HepG2 (cell line): ENCODE measurements around the gene SETD7. TPM values are rescaled to one million over a fixed set of nuclear protein-coding genes. Genes with fewer than 3 reads are reported as not detected.

Source experiments
- ATAC-seq: fragments of 200-7000 bp; cut with Tn5 transposase; 3 replicates; pipeline ENCODE4 v1.9.1; 2020; ENCODE audit warnings: mild to moderate bottlenecking, moderate library complexity
- BruUV-seq: library from RNA; stranded (reverse); fragments of 400-500 nt; replicated peaks from 2 replicates; lab custom pipeline; 2021; lab: Mats Ljungman, UMichigan
- CTCF ChIA-PET: fragments of 300-600 bp; formaldehyde crosslinking; extraction: SDS; loops from one replicate; lab custom pipeline; 2021; ENCODE audit warnings: low total read pairs, inconsistent platforms, low intra/inter-chr PET ratio; lab: Yijun Ruan, JAX
- POLR2A ChIA-PET: fragments of 350-600 bp; sonication (Branson Sonifier 250); formaldehyde crosslinking; loops from one replicate; lab custom pipeline; 2020; ENCODE audit warnings: antibody characterized with exemption, inconsistent platforms; lab: Yijun Ruan, JAX
- DNase-seq: peaks from one replicate; pipeline ENCODE4 v3.0.0-alpha.2; 2015; ENCODE audit warnings: low spot score
- FAIRE-seq: peaks from 3 replicates; lab custom pipeline; 2011; peaks lifted over from hg19 to GRCh38; lab: Jason Lieb, UNC
- H2AFZ ChIP-seq: one replicate; pipeline ENCODE4 v1.6.1; 2011; ENCODE audit warnings: low read length, inconsistent platforms
- H3K27ac ChIP-seq: fragments of 300-600 bp; 3 replicates; pipeline ENCODE4 v1.8.0; 2011; ENCODE audit warnings: mixed run types, mild to moderate bottlenecking, mixed read lengths, low read length, inconsistent platforms; ENCODE audit not compliant: insufficient read depth; ENCODE audit errors: extremely low read length
- H3K27me3 ChIP-seq, 2 experiments: fragments of 200-600 bp in 1 of 2; 2 replicates in 1 of 2; 3 replicates in 1 of 2; pipeline versions ENCODE4 v1.6.0 to v1.8.0; 2011; ENCODE audit warnings: low read length in 2 of 2, mild to moderate bottlenecking in 2 of 2, moderate library complexity in 2 of 2, inconsistent platforms in 1 of 2; ENCODE audit not compliant: insufficient read depth in 2 of 2, control insufficient read depth in 1 of 2
- H3K36me3 ChIP-seq, 2 experiments: fragments of 200-600 bp in 1 of 2; replicated peaks in 1 of 2; 2 replicates in 1 of 2; 3 replicates in 1 of 2; pipeline versions ENCODE4 v1.5.1 to v1.8.0; 2011; ENCODE audit warnings: low read length in 2 of 2, inconsistent platforms in 1 of 2; ENCODE audit not compliant: insufficient read depth in 2 of 2, control insufficient read depth in 1 of 2
- H3K4me1 ChIP-seq: 2 replicates; pipeline ENCODE4 v1.5.1; 2012; ENCODE audit warnings: low read length, inconsistent platforms; ENCODE audit not compliant: insufficient read depth
- H3K4me2 ChIP-seq: 2 replicates; pipeline ENCODE4 v1.6.0; 2011; ENCODE audit warnings: low read depth, low read length, inconsistent platforms
- H3K4me3 ChIP-seq, 3 experiments: fragments of 200-600 bp in 1 of 3; sonication (generic), shearing (Covaris generic) in 1 of 3; replicated peaks in 1 of 3; 2 replicates each; pipeline ENCODE4 v1.5.1; 2011 to 2016; ENCODE audit warnings: low read length in 3 of 3, inconsistent platforms in 2 of 3, low read depth in 2 of 3, mild to moderate bottlenecking in 2 of 3, control low read depth in 1 of 3, mixed read lengths in 1 of 3; ENCODE audit not compliant: insufficient read depth in 1 of 3
- H3K79me2 ChIP-seq: one replicate; pipeline ENCODE4 v1.6.1; 2011; ENCODE audit warnings: low read length, inconsistent platforms; ENCODE audit not compliant: insufficient read depth
- H3K9ac ChIP-seq: 2 replicates; pipeline ENCODE4 v1.6.0; 2011; ENCODE audit warnings: mild to moderate bottlenecking, low read depth, low read length, inconsistent platforms; ENCODE audit not compliant: insufficient read depth
- H3K9me3 ChIP-seq: 2 replicates; pipeline ENCODE4 v1.5.1; 2012; ENCODE audit warnings: mild to moderate bottlenecking, low read length
- H4K20me1 ChIP-seq: 2 replicates; pipeline ENCODE4 v1.6.0; 2011; ENCODE audit warnings: inconsistent platforms, mild to moderate bottlenecking, low read length, moderate library complexity; ENCODE audit not compliant: insufficient read depth
- BRD4 ChIP-seq: sonication (generic); formaldehyde crosslinking; IDR thresholded peaks from 2 replicates; pipeline ENCODE4 v1.4.0; 2020; ENCODE audit warnings: missing genetic modification reagents
- DMAP1 ChIP-seq: IDR thresholded peaks from 2 replicates; pipeline ENCODE4 v1.6.1; 2016
- SIX1 ChIP-seq: sonication (generic); formaldehyde crosslinking; IDR thresholded peaks from 2 replicates; pipeline ENCODE4 v1.4.0; 2020; ENCODE audit warnings: missing genetic modification reagents, borderline replicate concordance
- ZNF547 ChIP-seq: sonication (generic); formaldehyde crosslinking; IDR thresholded peaks from 2 replicates; pipeline ENCODE4 v1.5.1; 2020; ENCODE audit warnings: mild to moderate bottlenecking, missing genetic modification reagents
- WGBS: methylation state at CpG from one replicate; pipeline ENCODE4 v1.1.6; 2017; ENCODE audit warnings: low lambda C conversion rate; 5-methylcytosine and 5-hydroxymethylcytosine counted together
- in situ Hi-C: cut with HindIII; loops from 2 replicates; pipeline ENCODE4 v1.10.0; 2017; ENCODE audit warnings: low pct_unique_long_range_greater_than_20kb; ENCODE audit not compliant: extremely low pct_ligation_motif_present
- intact Hi-C: fragments of 100-400 bp; cut with micrococcal nuclease; formaldehyde crosslinking; loops from one replicate; pipeline ENCODE4 v1.10.0; 2022; ENCODE audit not compliant: unreplicated experiment
- polyA plus RNA-seq, 8 experiments: library from polyadenylated mRNA; depleted of rRNA in 3 of 8; stranded (reverse) in 7 of 8; unstranded in 1 of 8; fragments of >200 nt; fragmentation: Illumina TruSeq in 4 of 8; extraction: Trizol in 4 of 8; gene quantifications; 2 replicates each; pipeline versions ENCODE4 v1.2.1 to v1.2.3, GENCODE V29; 2011 to 2016; ENCODE audit warnings: low read depth in 4 of 8, missing spikeins in 1 of 8, mixed read lengths in 1 of 8; ENCODE audit not compliant: insufficient read depth in 1 of 8
- total RNA-seq, 5 experiments: library from RNA; depleted of rRNA; stranded (reverse); fragments of >200 nt; fragmentation: Illumina TruSeq; extraction: Trizol; gene quantifications; 2 replicates each; pipeline ENCODE4 v1.2.3, GENCODE V29; 2016; ENCODE audit warnings: low read depth in 1 of 5

Gene SETD7
- total and polyA plus RNA-seq, 2 of the 13 experiments (the other 11 are each of a cell fraction or from before 2014, with no cell fraction given) = 0.08 to 0.22 TPM

GRCh38 chr4:139581096-139581495 lies 25.1 kb upstream of the SETD7 start:
- Histone ChIP-seq H3K79me2 (no peaks in the 10 kb centered on the region), H3K27ac (no peak overlapping the region), H2AFZ (no peak overlapping the region), H3K4me2 (no peak overlapping the region), H3K9ac (no peak overlapping the region), H3K9me3 (no peaks in the 10 kb centered on the region), H3K4me3 (no peak overlapping the region), H3K4me1 (no peaks in the 10 kb centered on the region), H4K20me1 (no peaks in the 10 kb centered on the region), H3K27me3 (0 out of 5 replicates have a peak, but pooled peaks cover 0 to 5% of the 10 kb centered on the region in 2 experiments), H3K36me3 (no peaks in the 10 kb centered on the region)
- ChIA-PET CTCF (no interaction called here), POLR2A (no interaction called here)
- no peak for FAIRE-seq
- no peak for ATAC-seq
- no peak for DNase-seq
- BruUV-seq = no TSS peak
- 52% methylated on average over 6 of the region's 8 CpGs for WGBS
- intact Hi-C loops = no loop called here
- TF ChIP-seq DMAP1 (CRISPR knock-in tag) = no peak
- in situ Hi-C loops = no loop called here

- no peak for DNase-seq
- ChIA-PET POLR2A (no interaction called here), CTCF (no interaction called here)
- 52% methylated on average over 5 of the region's 5 CpGs for WGBS
- FAIRE-seq = no peak
- no peak for TF ChIP-seq ZNF547
- no peak for TF ChIP-seq BRD4 (CRISPR knock-in tag)
- no peak for TF ChIP-seq SIX1 (CRISPR knock-in tag)
- Histone ChIP-seq H2AFZ (no peak overlapping the region), H3K9ac (no peak overlapping the region), H3K79me2 (no peaks in the 10 kb centered on the region), H3K4me3 (no peak overlapping the region), H3K27ac (no peak overlapping the region), H3K9me3 (no peaks in the 10 kb centered on the region), H3K4me1 (no peaks in the 10 kb centered on the region), H3K36me3 (no peaks in the 10 kb centered on the region), H4K20me1 (no peaks in the 10 kb centered on the region), H3K4me2 (no peak overlapping the region), H3K27me3 (peaks cover 2 to 13% of the 10 kb centered on the region in 2 experiments; a peak in 1 of 5 replicates)
- ATAC-seq = no peak
- intact Hi-C loops = no loop called here
- in situ Hi-C loops = no loop called here
- no TSS peak for BruUV-seq
These were observed 20.2 kb upstream of the SETD7 start for GRCh38 chr4:139576219-139576618.
